ENCODE data around the gene PHLDB3. TPM values are rescaled to one million over a fixed set of nuclear protein-coding genes. Genes with fewer than 3 reads are reported as not detected.

PHLDB3 gene
- total RNA-seq, 1 donor from 2014 or later: 9.6 TPM

- Mint-ChIP-seq H3K4me1 (ENCODE audit: unreplicated experiment) (no peaks in the 10 kb centered on the region), H3K27ac (ENCODE audit: unreplicated experiment) (no peak overlapping the region), H3K27me3 (ENCODE audit: unreplicated experiment) (peaks cover 11% of the 10 kb centered on the region), H3K9me3 (ENCODE audit: unreplicated experiment) (no peaks in the 10 kb centered on the region), H3K36me3 (ENCODE audit: low read depth, unreplicated experiment) (no peaks in the 10 kb centered on the region), H3K4me3 (ENCODE audit: unreplicated experiment) (no peak overlapping the region)
- TF ChIP-seq CTCF (IDR thresholded peaks at IDR 0.05; ENCODE audit: unreplicated experiment): no peak
- DNase-seq (ENCODE audit: low spot score): no peak
Measured at GRCh38 chr19:43457809-43458208, 46.7 kb downstream of the PHLDB3 start.

- no peak for TF ChIP-seq CTCF (IDR thresholded peaks at IDR 0.05; ENCODE audit: unreplicated experiment)
- Mint-ChIP-seq H3K27me3 (ENCODE audit: unreplicated experiment) (peaks cover 2% of the 10 kb centered on the region), H3K36me3 (ENCODE audit: low read depth, unreplicated experiment) (peaks cover 4% of the 10 kb centered on the region), H3K4me3 (ENCODE audit: unreplicated experiment) (no peak overlapping the region), H3K4me1 (ENCODE audit: unreplicated experiment) (no peaks in the 10 kb centered on the region), H3K9me3 (ENCODE audit: unreplicated experiment) (peaks cover 6% of the 10 kb centered on the region), H3K27ac (ENCODE audit: unreplicated experiment) (no peak overlapping the region)
- DNase-seq (ENCODE audit: low spot score): no peak
Measured at GRCh38 chr19:43455321-43456113, 49.0 kb downstream of the PHLDB3 start.

- H3K9me3 Mint-ChIP-seq (ENCODE audit: unreplicated experiment): peaks cover 6% of the 10 kb centered on the region
- H3K27me3 Mint-ChIP-seq (ENCODE audit: unreplicated experiment): peaks cover 2% of the 10 kb centered on the region
- DNase-seq (ENCODE audit: low spot score): no peak
- no peaks in the 10 kb centered on the region for H3K4me1 Mint-ChIP-seq (ENCODE audit: unreplicated experiment)
- no peak for TF ChIP-seq CTCF (IDR thresholded peaks at IDR 0.05; ENCODE audit: unreplicated experiment)
- no peak overlapping the region for H3K27ac Mint-ChIP-seq (ENCODE audit: unreplicated experiment)
- H3K4me3 Mint-ChIP-seq (ENCODE audit: unreplicated experiment): no peak overlapping the region
- H3K36me3 Mint-ChIP-seq (ENCODE audit: low read depth, unreplicated experiment): peaks cover 4% of the 10 kb centered on the region
Measured at GRCh38 chr19:43454031-43454430, 50.5 kb downstream of the PHLDB3 start.

- peaks cover 6% of the 10 kb centered on the region for H3K9me3 Mint-ChIP-seq (ENCODE audit: unreplicated experiment)
- H3K36me3 Mint-ChIP-seq (ENCODE audit: low read depth, unreplicated experiment): peaks cover 4% of the 10 kb centered on the region
- peaks cover 2% of the 10 kb centered on the region for H3K27me3 Mint-ChIP-seq (ENCODE audit: unreplicated experiment)
- TF ChIP-seq CTCF (IDR thresholded peaks at IDR 0.05; ENCODE audit: unreplicated experiment): no peak
- no peaks in the 10 kb centered on the region for H3K4me1 Mint-ChIP-seq (ENCODE audit: unreplicated experiment)
- no peak overlapping the region for H3K27ac Mint-ChIP-seq (ENCODE audit: unreplicated experiment)
- no peak for DNase-seq (ENCODE audit: low spot score)
- no peak overlapping the region for H3K4me3 Mint-ChIP-seq (ENCODE audit: unreplicated experiment)
Measured at GRCh38 chr19:43452582-43452981, 52.0 kb downstream of the PHLDB3 start.

- Mint-ChIP-seq H3K36me3 (ENCODE audit: low read depth, unreplicated experiment) (peaks cover 4% of the 10 kb centered on the region), H3K27me3 (ENCODE audit: unreplicated experiment) (peaks cover 2% of the 10 kb centered on the region), H3K4me1 (ENCODE audit: unreplicated experiment) (no peaks in the 10 kb centered on the region), H3K9me3 (ENCODE audit: unreplicated experiment) (peaks cover 6% of the 10 kb centered on the region), H3K27ac (ENCODE audit: unreplicated experiment) (no peak overlapping the region), H3K4me3 (ENCODE audit: unreplicated experiment) (no peak overlapping the region)
- DNase-seq (ENCODE audit: low spot score): no peak
- TF ChIP-seq CTCF (IDR thresholded peaks at IDR 0.05; ENCODE audit: unreplicated experiment): no peak
Measured at GRCh38 chr19:43450545-43450997, 54.0 kb downstream of the PHLDB3 start.
